GM23338 (cell line): ENCODE data around the gene SYNE3. TPM values are rescaled to one million over a fixed set of nuclear protein-coding genes. Genes with fewer than 3 reads are reported as not detected.

ENCODE experiments used
- ATAC-seq: fragments of 200-7000 bp; cut with Tn5 transposase; 3 replicates; pipeline ENCODE4 v1.9.1; 2020
- DNase-seq: peaks from one replicate; pipeline ENCODE4 v3.0.0-alpha.2; 2015; ENCODE audit warnings: low spot score
- H2AFZ ChIP-seq: fragments of 200-600 bp; sonication (generic); 2 replicates; pipeline ENCODE4 v1.8.0; 2016; ENCODE audit warnings: antibody characterized with exemption, mild to moderate bottlenecking, moderate library complexity
- H3F3A ChIP-seq: fragments of 200-600 bp; sonication (generic); replicated peaks from 2 replicates; pipeline ENCODE4 v1.8.0; 2017; ENCODE audit warnings: antibody characterized with exemption, mixed run types, low read depth
- H3K27ac ChIP-seq: fragments of 200-600 bp; sonication (generic); 2 replicates; pipeline ENCODE4 v1.6.1; 2016; ENCODE audit warnings: low read depth
- H3K27me3 ChIP-seq: fragments of 200-600 bp; sonication (generic); 2 replicates; pipeline ENCODE4 v1.8.0; 2016; ENCODE audit warnings: mild to moderate bottlenecking, mixed run types, moderate library complexity; ENCODE audit not compliant: insufficient read depth
- H3K36me3 ChIP-seq: fragments of 200-600 bp; sonication (generic); 2 replicates; pipeline ENCODE4 v1.8.0; 2016; ENCODE audit warnings: mild to moderate bottlenecking; ENCODE audit not compliant: insufficient read depth
- H3K4me1 ChIP-seq: fragments of 200-600 bp; sonication (generic); 2 replicates; pipeline ENCODE4 v1.8.0; 2016; ENCODE audit warnings: mild to moderate bottlenecking, moderate library complexity; ENCODE audit not compliant: insufficient read depth
- H3K4me2 ChIP-seq: fragments of 200-600 bp; sonication (generic); 2 replicates; pipeline ENCODE4 v1.7.1; 2017; ENCODE audit warnings: mixed run types
- H3K4me3 ChIP-seq: fragments of 200-600 bp; sonication (generic); 2 replicates; pipeline ENCODE4 v1.6.1; 2016; ENCODE audit warnings: mixed run types
- H3K79me2 ChIP-seq: fragments of 200-600 bp; sonication (generic); replicated peaks from 2 replicates; pipeline ENCODE4 v1.8.0; 2017; ENCODE audit warnings: mild to moderate bottlenecking; ENCODE audit not compliant: insufficient read depth
- H3K9me2 ChIP-seq: fragments of 200-600 bp; sonication (generic); 2 replicates; pipeline ENCODE4 v1.8.0; 2017; ENCODE audit not compliant: insufficient read depth
- H4K20me1 ChIP-seq: fragments of 200-600 bp; sonication (generic); replicated peaks from 2 replicates; pipeline ENCODE4 v1.8.0; 2017; ENCODE audit warnings: mild to moderate bottlenecking; ENCODE audit not compliant: insufficient read depth
- H3K27ac Mint-ChIP-seq: 2 replicates; pipeline ENCODE4 v1.8.0; 2020; ENCODE audit warnings: inconsistent platforms, mild to moderate bottlenecking, moderate library complexity, mixed read lengths
- H3K27me3 Mint-ChIP-seq: 3 replicates; pipeline ENCODE4 v1.8.0; 2022; ENCODE audit warnings: low read depth, mild to moderate bottlenecking, moderate library complexity, mixed read lengths, inconsistent platforms; ENCODE audit not compliant: insufficient read depth, poor library complexity
- H3K36me3 Mint-ChIP-seq: 3 replicates; pipeline ENCODE4 v1.8.0; 2021; ENCODE audit warnings: low read depth, mild to moderate bottlenecking, inconsistent platforms, moderate library complexity, mixed read lengths
- H3K4me1 Mint-ChIP-seq: 3 replicates; pipeline ENCODE4 v1.8.0; 2020; ENCODE audit warnings: mild to moderate bottlenecking, inconsistent platforms, mixed read lengths
- H3K4me3 Mint-ChIP-seq: 3 replicates; pipeline ENCODE4 v1.8.0; 2021; ENCODE audit warnings: moderate library complexity, mild to moderate bottlenecking, inconsistent platforms, mixed read lengths
- H3K9me3 Mint-ChIP-seq: 3 replicates; pipeline ENCODE4 v1.8.0; 2020; ENCODE audit warnings: moderate library complexity, mild to moderate bottlenecking, inconsistent platforms, mixed read lengths
- CREB1 ChIP-seq: fragments of 250-450 bp; sonication (Bioruptor Pico); IDR thresholded peaks from 2 replicates; pipeline ENCODE4 v1.5.0; 2020; ENCODE audit warnings: low read depth, mild to moderate bottlenecking, moderate library complexity
- JUNB ChIP-seq: IDR thresholded peaks from one replicate; pipeline ENCODE4 v1.6.1; 2016; ENCODE audit warnings: antibody characterized with exemption; ENCODE audit not compliant: unreplicated experiment
- NANOG ChIP-seq: IDR thresholded peaks from 2 replicates; pipeline ENCODE4 v1.6.1; 2016; ENCODE audit warnings: antibody characterized with exemption, borderline replicate concordance
- POLR2AphosphoS5 ChIP-seq: IDR thresholded peaks from 2 replicates; pipeline ENCODE4 v1.6.1; 2016; ENCODE audit warnings: antibody characterized with exemption, low read depth
- ZNF114 ChIP-seq: fragments of 250-450 bp; sonication (Bioruptor Pico); IDR thresholded peaks from 2 replicates; pipeline ENCODE4 v1.5.0; 2020; ENCODE audit warnings: mild to moderate bottlenecking, moderate library complexity
- ZNF331 ChIP-seq: fragments of 250-450 bp; sonication (Bioruptor Pico); IDR thresholded peaks from 2 replicates; pipeline ENCODE4 v1.5.0; 2020; ENCODE audit warnings: low read depth, mild to moderate bottlenecking, moderate library complexity
- polyA plus RNA-seq: library from polyadenylated mRNA; unstranded; fragments of >200 nt; fragmentation: Nextera tagmentation; extraction: Ambion mirVana; gene quantifications from 2 replicates; pipeline ENCODE4 v1.2.1, GENCODE V29; 2016
- total RNA-seq: library from RNA; depleted of rRNA; stranded (reverse); fragments of >200 nt; shearing (Covaris generic); gene quantifications from 2 replicates; pipeline ENCODE4 v1.2.3, GENCODE V29; 2014
- TF ChIP-seq, protein P1 (sequence below): fragments of 250-450 bp; sonication (Bioruptor Pico); IDR thresholded peaks from 2 replicates; pipeline ENCODE4 v1.5.0; 2020; ENCODE audit warnings: mild to moderate bottlenecking, moderate library complexity
- TF ChIP-seq, protein P2 (sequence below): IDR thresholded peaks from one replicate; pipeline ENCODE4 v1.6.1; 2018; ENCODE audit warnings: antibody characterized with exemption; ENCODE audit not compliant: unreplicated experiment
- TF ChIP-seq, protein P3 (sequence below), 2 experiments: fragments of 200-600 bp in 1 of 2; sonication (generic) in 1 of 2; conservative IDR thresholded peaks; 2 replicates each; pipeline versions ENCODE4 v1.5.1 to v1.6.1; 2016 to 2017; ENCODE audit warnings: antibody characterized with exemption in 2 of 2, low read depth in 2 of 2, mild to moderate bottlenecking in 2 of 2, moderate library complexity in 1 of 2

SYNE3 gene
- total and polyA plus RNA-seq, 2 experiments from 2014 or later = 0.02 to 0.03 TPM

DNA sequence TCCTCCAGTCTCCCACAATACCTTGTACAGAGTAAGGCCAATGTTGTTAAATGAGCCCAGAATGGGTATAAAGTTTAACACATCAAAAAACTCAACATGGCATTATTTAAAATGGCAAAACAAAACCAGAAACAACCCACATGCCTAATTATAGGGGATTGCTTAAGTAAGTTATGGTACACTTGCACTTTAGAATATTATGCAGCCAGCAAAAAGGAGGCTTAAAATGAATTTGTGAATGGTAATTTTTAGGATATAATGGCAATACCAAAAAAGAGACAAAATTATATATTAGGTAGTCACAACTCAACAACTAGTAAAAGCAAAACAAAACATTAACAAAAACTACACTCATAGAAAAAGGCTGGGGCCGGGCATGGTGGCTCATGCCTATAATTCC lies 39.7 kb downstream of the SYNE3 start:
- Mint-ChIP-seq H3K27ac (no peak overlapping the region), H3K36me3 (no peaks in the 10 kb centered on the region), H3K4me3 (no peak overlapping the region), H3K27me3 (peaks cover 12% of the 10 kb centered on the region), H3K9me3 (no peaks in the 10 kb centered on the region; the same call in 2 of the 3 replicates), H3K4me1 (peaks cover 12% of the 10 kb centered on the region)
- Histone ChIP-seq H3K4me1 (no peaks in the 10 kb centered on the region), H3K4me2 (no peak overlapping the region), H3K4me3 (no peak overlapping the region), H3K36me3 (no peaks in the 10 kb centered on the region), H3F3A (no peaks in the 10 kb centered on the region), H3K27ac (no peak overlapping the region), H3K79me2 (no peaks in the 10 kb centered on the region), H3K27me3 (no peaks in the 10 kb centered on the region), H4K20me1 (no peaks in the 10 kb centered on the region), H2AFZ (no peak overlapping the region), H3K9me2 (no peaks in the 10 kb centered on the region)
- ATAC-seq (no peak), DNase-seq (no peak)
- TF ChIP-seq JUNB = no peak

DNA sequence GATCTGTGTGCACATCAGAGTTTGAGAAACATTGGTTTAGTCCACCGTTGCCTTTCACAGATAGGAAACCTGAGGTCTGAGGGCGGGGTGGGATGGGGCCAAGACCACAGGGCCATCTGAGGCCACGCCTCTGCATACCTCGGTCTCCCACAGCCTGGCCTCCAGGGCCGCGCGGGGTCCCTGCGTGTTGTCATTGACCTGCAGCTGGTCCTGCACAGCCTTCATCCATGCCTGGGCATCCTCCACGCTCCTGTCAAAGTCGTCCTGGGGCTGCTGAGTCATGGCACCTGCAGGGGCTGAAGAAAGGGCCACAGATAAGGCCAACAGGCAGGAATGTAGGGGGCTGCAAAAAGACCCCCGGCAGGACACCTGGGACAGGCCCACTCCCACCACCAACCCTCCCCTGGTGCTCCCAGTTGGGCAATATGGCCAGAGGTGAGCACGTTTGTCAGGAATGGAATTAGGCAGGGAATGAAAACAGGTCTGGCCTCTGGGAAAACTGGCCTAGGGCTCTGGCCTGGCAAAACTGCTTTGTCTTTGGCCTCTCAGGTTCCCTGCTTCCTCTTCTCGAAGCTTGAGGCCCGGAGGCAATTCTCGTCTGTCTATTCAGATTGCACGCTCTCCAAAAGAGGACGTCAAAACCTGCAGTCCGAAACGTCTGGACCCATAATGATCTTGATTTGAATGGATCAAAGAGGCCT lies 40.8 kb downstream of the SYNE3 start:
- Histone ChIP-seq H2AFZ (no peak overlapping the region), H3K36me3 (no peaks in the 10 kb centered on the region), H3K27ac (no peak overlapping the region), H3K4me1 (no peaks in the 10 kb centered on the region), H3K9me2 (no peaks in the 10 kb centered on the region), H3F3A (no peaks in the 10 kb centered on the region), H3K27me3 (no peaks in the 10 kb centered on the region), H3K4me3 (no peak overlapping the region), H4K20me1 (no peaks in the 10 kb centered on the region), H3K79me2 (no peaks in the 10 kb centered on the region), H3K4me2 (no peak overlapping the region)
- no peak for DNase-seq
- peaks cover 8% of the 10 kb centered on the region for H3K27me3 Mint-ChIP-seq
- no peak overlapping the region for H3K27ac Mint-ChIP-seq
- H3K4me3 Mint-ChIP-seq = no peak overlapping the region
- H3K4me1 Mint-ChIP-seq = peaks cover 6% of the 10 kb centered on the region; the same call in 2 of the 3 replicates
- no peaks in the 10 kb centered on the region; the same call in 2 of the 3 replicates for H3K9me3 Mint-ChIP-seq
- ATAC-seq = no peak
- no peaks in the 10 kb centered on the region for H3K36me3 Mint-ChIP-seq
- TF ChIP-seq NANOG (no peak), POLR2AphosphoS5 (no peak), ZNF331 (no peak), CREB1 (no peak), JUNB (no peak), ZNF114 (CRISPR knock-in tag) (no peak)
- TF ChIP-seq, protein P1, sequence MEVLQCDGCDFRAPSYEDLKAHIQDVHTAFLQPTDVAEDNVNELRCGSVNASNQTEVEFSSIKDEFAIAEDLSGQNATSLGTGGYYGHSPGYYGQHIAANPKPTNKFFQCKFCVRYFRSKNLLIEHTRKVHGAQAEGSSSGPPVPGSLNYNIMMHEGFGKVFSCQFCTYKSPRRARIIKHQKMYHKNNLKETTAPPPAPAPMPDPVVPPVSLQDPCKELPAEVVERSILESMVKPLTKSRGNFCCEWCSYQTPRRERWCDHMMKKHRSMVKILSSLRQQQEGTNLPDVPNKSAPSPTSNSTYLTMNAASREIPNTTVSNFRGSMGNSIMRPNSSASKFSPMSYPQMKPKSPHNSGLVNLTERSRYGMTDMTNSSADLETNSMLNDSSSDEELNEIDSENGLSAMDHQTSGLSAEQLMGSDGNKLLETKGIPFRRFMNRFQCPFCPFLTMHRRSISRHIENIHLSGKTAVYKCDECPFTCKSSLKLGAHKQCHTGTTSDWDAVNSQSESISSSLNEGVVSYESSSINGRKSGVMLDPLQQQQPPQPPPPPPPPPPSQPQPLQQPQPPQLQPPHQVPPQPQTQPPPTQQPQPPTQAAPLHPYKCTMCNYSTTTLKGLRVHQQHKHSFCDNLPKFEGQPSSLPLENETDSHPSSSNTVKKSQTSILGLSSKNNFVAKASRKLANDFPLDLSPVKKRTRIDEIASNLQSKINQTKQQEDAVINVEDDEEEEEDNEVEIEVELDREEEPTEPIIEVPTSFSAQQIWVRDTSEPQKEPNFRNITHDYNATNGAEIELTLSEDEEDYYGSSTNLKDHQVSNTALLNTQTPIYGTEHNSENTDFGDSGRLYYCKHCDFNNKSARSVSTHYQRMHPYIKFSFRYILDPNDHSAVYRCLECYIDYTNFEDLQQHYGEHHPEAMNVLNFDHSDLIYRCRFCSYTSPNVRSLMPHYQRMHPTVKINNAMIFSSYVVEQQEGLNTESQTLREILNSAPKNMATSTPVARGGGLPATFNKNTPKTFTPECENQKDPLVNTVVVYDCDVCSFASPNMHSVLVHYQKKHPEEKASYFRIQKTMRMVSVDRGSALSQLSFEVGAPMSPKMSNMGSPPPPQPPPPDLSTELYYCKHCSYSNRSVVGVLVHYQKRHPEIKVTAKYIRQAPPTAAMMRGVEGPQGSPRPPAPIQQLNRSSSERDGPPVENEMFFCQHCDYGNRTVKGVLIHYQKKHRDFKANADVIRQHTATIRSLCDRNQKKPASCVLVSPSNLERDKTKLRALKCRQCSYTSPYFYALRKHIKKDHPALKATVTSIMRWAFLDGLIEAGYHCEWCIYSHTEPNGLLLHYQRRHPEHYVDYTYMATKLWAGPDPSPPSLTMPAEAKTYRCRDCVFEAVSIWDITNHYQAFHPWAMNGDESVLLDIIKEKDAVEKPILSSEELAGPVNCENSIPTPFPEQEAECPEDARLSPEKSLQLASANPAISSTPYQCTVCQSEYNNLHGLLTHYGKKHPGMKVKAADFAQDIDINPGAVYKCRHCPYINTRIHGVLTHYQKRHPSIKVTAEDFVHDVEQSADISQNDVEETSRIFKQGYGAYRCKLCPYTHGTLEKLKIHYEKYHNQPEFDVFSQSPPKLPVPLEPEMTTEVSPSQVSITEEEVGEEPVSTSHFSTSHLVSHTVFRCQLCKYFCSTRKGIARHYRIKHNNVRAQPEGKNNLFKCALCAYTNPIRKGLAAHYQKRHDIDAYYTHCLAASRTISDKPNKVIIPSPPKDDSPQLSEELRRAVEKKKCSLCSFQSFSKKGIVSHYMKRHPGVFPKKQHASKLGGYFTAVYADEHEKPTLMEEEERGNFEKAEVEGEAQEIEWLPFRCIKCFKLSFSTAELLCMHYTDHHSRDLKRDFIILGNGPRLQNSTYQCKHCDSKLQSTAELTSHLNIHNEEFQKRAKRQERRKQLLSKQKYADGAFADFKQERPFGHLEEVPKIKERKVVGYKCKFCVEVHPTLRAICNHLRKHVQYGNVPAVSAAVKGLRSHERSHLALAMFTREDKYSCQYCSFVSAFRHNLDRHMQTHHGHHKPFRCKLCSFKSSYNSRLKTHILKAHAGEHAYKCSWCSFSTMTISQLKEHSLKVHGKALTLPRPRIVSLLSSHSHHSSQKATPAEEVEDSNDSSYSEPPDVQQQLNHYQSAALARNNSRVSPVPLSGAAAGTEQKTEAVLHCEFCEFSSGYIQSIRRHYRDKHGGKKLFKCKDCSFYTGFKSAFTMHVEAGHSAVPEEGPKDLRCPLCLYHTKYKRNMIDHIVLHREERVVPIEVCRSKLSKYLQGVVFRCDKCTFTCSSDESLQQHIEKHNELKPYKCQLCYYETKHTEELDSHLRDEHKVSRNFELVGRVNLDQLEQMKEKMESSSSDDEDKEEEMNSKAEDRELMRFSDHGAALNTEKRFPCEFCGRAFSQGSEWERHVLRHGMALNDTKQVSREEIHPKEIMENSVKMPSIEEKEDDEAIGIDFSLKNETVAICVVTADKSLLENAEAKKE = no peak
- TF ChIP-seq, protein P2, sequence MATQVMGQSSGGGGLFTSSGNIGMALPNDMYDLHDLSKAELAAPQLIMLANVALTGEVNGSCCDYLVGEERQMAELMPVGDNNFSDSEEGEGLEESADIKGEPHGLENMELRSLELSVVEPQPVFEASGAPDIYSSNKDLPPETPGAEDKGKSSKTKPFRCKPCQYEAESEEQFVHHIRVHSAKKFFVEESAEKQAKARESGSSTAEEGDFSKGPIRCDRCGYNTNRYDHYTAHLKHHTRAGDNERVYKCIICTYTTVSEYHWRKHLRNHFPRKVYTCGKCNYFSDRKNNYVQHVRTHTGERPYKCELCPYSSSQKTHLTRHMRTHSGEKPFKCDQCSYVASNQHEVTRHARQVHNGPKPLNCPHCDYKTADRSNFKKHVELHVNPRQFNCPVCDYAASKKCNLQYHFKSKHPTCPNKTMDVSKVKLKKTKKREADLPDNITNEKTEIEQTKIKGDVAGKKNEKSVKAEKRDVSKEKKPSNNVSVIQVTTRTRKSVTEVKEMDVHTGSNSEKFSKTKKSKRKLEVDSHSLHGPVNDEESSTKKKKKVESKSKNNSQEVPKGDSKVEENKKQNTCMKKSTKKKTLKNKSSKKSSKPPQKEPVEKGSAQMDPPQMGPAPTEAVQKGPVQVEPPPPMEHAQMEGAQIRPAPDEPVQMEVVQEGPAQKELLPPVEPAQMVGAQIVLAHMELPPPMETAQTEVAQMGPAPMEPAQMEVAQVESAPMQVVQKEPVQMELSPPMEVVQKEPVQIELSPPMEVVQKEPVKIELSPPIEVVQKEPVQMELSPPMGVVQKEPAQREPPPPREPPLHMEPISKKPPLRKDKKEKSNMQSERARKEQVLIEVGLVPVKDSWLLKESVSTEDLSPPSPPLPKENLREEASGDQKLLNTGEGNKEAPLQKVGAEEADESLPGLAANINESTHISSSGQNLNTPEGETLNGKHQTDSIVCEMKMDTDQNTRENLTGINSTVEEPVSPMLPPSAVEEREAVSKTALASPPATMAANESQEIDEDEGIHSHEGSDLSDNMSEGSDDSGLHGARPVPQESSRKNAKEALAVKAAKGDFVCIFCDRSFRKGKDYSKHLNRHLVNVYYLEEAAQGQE = no peak
- TF ChIP-seq, protein P3, sequence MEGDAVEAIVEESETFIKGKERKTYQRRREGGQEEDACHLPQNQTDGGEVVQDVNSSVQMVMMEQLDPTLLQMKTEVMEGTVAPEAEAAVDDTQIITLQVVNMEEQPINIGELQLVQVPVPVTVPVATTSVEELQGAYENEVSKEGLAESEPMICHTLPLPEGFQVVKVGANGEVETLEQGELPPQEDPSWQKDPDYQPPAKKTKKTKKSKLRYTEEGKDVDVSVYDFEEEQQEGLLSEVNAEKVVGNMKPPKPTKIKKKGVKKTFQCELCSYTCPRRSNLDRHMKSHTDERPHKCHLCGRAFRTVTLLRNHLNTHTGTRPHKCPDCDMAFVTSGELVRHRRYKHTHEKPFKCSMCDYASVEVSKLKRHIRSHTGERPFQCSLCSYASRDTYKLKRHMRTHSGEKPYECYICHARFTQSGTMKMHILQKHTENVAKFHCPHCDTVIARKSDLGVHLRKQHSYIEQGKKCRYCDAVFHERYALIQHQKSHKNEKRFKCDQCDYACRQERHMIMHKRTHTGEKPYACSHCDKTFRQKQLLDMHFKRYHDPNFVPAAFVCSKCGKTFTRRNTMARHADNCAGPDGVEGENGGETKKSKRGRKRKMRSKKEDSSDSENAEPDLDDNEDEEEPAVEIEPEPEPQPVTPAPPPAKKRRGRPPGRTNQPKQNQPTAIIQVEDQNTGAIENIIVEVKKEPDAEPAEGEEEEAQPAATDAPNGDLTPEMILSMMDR (conservative IDR thresholded peaks at IDR 0.05; ENCODE audit: low read depth in 2 of 2) = no peak
